Measurements from ENCODE around the gene SPATS2L.

SPATS2L gene

GRCh38 chr2:200509612-200510433, 203.3 kb downstream of the SPATS2L start, which contains the start of gene KCTD18 (continued):
- TF ChIP-seq, protein P1, sequence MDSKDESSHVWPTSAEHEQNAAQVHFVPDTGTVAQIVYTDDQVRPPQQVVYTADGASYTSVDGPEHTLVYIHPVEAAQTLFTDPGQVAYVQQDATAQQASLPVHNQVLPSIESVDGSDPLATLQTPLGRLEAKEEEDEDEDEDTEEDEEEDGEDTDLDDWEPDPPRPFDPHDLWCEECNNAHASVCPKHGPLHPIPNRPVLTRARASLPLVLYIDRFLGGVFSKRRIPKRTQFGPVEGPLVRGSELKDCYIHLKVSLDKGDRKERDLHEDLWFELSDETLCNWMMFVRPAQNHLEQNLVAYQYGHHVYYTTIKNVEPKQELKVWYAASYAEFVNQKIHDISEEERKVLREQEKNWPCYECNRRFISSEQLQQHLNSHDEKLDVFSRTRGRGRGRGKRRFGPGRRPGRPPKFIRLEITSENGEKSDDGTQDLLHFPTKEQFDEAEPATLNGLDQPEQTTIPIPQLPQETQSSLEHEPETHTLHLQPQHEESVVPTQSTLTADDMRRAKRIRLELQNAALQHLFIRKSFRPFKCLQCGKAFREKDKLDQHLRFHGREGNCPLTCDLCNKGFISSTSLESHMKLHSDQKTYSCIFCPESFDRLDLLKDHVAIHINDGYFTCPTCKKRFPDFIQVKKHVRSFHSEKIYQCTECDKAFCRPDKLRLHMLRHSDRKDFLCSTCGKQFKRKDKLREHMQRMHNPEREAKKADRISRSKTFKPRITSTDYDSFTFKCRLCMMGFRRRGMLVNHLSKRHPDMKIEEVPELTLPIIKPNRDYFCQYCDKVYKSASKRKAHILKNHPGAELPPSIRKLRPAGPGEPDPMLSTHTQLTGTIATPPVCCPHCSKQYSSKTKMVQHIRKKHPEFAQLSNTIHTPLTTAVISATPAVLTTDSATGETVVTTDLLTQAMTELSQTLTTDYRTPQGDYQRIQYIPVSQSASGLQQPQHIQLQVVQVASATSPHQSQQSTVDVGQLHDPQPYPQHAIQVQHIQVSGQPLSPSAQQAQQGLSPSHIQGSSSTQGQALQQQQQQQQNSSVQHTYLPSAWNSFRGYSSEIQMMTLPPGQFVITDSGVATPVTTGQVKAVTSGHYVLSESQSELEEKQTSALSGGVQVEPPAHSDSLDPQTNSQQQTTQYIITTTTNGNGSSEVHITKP (tag by site-specific recombination; IDR thresholded peaks at IDR 0.05) = no peak
- peak; percentile 33; the same call in 1 of the 2 replicates for TF ChIP-seq ZBTB11 (tag by site-specific recombination; conservative IDR thresholded peaks at IDR 0.05; ENCODE audit: low read depth)
- TF ChIP-seq, protein P2, sequence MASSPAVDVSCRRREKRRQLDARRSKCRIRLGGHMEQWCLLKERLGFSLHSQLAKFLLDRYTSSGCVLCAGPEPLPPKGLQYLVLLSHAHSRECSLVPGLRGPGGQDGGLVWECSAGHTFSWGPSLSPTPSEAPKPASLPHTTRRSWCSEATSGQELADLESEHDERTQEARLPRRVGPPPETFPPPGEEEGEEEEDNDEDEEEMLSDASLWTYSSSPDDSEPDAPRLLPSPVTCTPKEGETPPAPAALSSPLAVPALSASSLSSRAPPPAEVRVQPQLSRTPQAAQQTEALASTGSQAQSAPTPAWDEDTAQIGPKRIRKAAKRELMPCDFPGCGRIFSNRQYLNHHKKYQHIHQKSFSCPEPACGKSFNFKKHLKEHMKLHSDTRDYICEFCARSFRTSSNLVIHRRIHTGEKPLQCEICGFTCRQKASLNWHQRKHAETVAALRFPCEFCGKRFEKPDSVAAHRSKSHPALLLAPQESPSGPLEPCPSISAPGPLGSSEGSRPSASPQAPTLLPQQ (tag by site-specific recombination; IDR thresholded peaks at IDR 0.05) = no peak
- peak; percentile 83; the same call in 1 of the 2 replicates for TF ChIP-seq ZSCAN30 (tag by site-specific recombination; IDR thresholded peaks at IDR 0.05)
- TF ChIP-seq YY2 (tag by site-specific recombination; IDR thresholded peaks at IDR 0.05) = no peak
- no peak for TF ChIP-seq HOXA7 (CRISPR knock-in tag; IDR thresholded peaks at IDR 0.05; ENCODE audit: borderline replicate concordance)
- no peak for TF ChIP-seq ZNF214 (tag by site-specific recombination; IDR thresholded peaks at IDR 0.05; ENCODE audit: borderline replicate concordance)
- TF ChIP-seq ZFP69B (tag by site-specific recombination; IDR thresholded peaks at IDR 0.05) = no peak
- TF ChIP-seq ZXDB (tag by site-specific recombination; IDR thresholded peaks at IDR 0.05) = no peak
- no peak for TF ChIP-seq ZNF48 (tag by site-specific recombination; IDR thresholded peaks at IDR 0.05)
- TF ChIP-seq SALL2 (tag by site-specific recombination; IDR thresholded peaks at IDR 0.05; ENCODE audit: borderline replicate concordance) = no peak
- TF ChIP-seq ZNF621 (tag by site-specific recombination; IDR thresholded peaks at IDR 0.05) = no peak
- TF ChIP-seq ZNF23 (tag by site-specific recombination; IDR thresholded peaks at IDR 0.05; ENCODE audit: borderline replicate concordance) = no peak
- TF ChIP-seq MEIS1 (CRISPR knock-in tag; IDR thresholded peaks at IDR 0.05; ENCODE audit: borderline replicate concordance) = no peak
- no peak for TF ChIP-seq ZNF350 (tag by site-specific recombination; IDR thresholded peaks at IDR 0.05)
- no peak for TF ChIP-seq ZNF433 (tag by site-specific recombination; IDR thresholded peaks at IDR 0.05; ENCODE audit: low read depth)
- no peak for TF ChIP-seq ZNF792 (tag by site-specific recombination; IDR thresholded peaks at IDR 0.05)
- TF ChIP-seq ZNF585B (tag by site-specific recombination; IDR thresholded peaks at IDR 0.05) = no peak
- TF ChIP-seq, protein P3, sequence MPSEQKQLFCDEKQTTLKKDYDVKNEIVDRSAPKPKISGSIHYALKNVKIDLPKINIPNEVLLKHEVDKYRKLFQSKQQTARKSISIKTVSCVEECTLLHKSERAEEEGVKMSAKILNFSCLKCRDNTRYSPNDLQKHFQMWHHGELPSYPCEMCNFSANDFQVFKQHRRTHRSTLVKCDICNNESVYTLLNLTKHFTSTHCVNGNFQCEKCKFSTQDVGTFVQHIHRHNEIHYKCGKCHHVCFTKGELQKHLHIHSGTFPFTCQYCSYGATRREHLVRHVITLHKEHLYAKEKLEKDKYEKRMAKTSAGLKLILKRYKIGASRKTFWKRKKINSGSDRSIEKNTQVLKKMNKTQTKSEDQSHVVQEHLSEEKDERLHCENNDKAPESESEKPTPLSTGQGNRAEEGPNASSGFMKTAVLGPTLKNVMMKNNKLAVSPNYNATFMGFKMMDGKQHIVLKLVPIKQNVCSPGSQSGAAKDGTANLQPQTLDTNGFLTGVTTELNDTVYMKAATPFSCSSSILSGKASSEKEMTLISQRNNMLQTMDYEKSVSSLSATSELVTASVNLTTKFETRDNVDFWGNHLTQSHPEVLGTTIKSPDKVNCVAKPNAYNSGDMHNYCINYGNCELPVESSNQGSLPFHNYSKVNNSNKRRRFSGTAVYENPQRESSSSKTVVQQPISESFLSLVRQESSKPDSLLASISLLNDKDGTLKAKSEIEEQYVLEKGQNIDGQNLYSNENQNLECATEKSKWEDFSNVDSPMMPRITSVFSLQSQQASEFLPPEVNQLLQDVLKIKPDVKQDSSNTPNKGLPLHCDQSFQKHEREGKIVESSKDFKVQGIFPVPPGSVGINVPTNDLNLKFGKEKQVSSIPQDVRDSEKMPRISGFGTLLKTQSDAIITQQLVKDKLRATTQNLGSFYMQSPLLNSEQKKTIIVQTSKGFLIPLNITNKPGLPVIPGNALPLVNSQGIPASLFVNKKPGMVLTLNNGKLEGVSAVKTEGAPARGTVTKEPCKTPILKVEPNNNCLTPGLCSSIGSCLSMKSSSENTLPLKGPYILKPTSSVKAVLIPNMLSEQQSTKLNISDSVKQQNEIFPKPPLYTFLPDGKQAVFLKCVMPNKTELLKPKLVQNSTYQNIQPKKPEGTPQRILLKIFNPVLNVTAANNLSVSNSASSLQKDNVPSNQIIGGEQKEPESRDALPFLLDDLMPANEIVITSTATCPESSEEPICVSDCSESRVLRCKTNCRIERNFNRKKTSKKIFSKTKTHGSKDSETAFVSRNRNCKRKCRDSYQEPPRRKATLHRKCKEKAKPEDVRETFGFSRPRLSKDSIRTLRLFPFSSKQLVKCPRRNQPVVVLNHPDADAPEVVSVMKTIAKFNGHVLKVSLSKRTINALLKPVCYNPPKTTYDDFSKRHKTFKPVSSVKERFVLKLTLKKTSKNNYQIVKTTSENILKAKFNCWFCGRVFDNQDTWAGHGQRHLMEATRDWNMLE (tag by site-specific recombination; conservative IDR thresholded peaks at IDR 0.05; ENCODE audit: low read depth) = no peak
- TF ChIP-seq ZNF610 (tag by site-specific recombination; IDR thresholded peaks at IDR 0.05; ENCODE audit: borderline replicate concordance) = no peak
- no peak for TF ChIP-seq ZNF26 (tag by site-specific recombination; IDR thresholded peaks at IDR 0.05)
- no peak for TF ChIP-seq ZNF747 (tag by site-specific recombination; IDR thresholded peaks at IDR 0.05)
- no peak for TF ChIP-seq ZNF654 (tag by site-specific recombination; IDR thresholded peaks at IDR 0.05; ENCODE audit: low read depth)

All from HEK293 (cell line).